Measurements from ENCODE around the gene RBBP5. TPM values are rescaled to one million over a fixed set of nuclear protein-coding genes. Genes with fewer than 3 reads are reported as not detected.
"Not testable (repeated sequence)": the region's sequence is repeated elsewhere in the genome, so short reads cannot be mapped to it uniquely, and the experiment has no call there.

Gene RBBP5
- total RNA-seq, result 23.4 and 28.4 TPM in 2 replicates

- intact Hi-C loops (cut with micrococcal nuclease), result loop anchor here (1.0 to 10.0 kb wide), 15 partner anchors 19 to 1325 kb away; partner anchors contain the start of genes DSTYK, NUAK2, PPP1R15B and RAB29
Observed at GRCh38 chr1:205121660-205122488, at the start of gene RBBP5. TSS of gene RBBP5 (minus strand) at chr1:205121978. CDS start at chr1:205121873, 105 bp downstream.

GRCh38 chr1:205171369-205171768 lies 49.6 kb upstream of the RBBP5 start:
- intact Hi-C loops (cut with micrococcal nuclease), result loop anchor here (1.0 to 2.0 kb wide), 3 partner anchors 28 to 49 kb away; partner anchors contain the start of gene DSTYK

- intact Hi-C loops (cut with micrococcal nuclease), result loop anchor here (1.0 to 2.0 kb wide), 3 partner anchors 29 to 48 kb away; partner anchors contain the start of gene DSTYK
Observed at GRCh38 chr1:205170532-205171269, 48.9 kb upstream of the RBBP5 start.

GRCh38 chr1:205169248-205169647 lies 47.5 kb upstream of the RBBP5 start:
- intact Hi-C loops (cut with micrococcal nuclease), result no loop called here

- intact Hi-C loops (cut with micrococcal nuclease), result no loop called here
Observed at GRCh38 chr1:205168291-205168690, 46.5 kb upstream of the RBBP5 start.

- intact Hi-C loops (cut with micrococcal nuclease), result no loop called here
Observed at GRCh38 chr1:205162301-205162700, 40.5 kb upstream of the RBBP5 start.

- intact Hi-C loops (cut with micrococcal nuclease), result no loop called here
Observed at GRCh38 chr1:205161076-205161475, 39.3 kb upstream of the RBBP5 start.

- intact Hi-C loops (cut with micrococcal nuclease), result no loop called here
Observed at GRCh38 chr1:205158048-205158616, 36.4 kb upstream of the RBBP5 start.

- intact Hi-C loops (cut with micrococcal nuclease), result not testable (repeated sequence)
Observed at GRCh38 chr1:205155665-205156377, 34.0 kb upstream of the RBBP5 start.

- intact Hi-C loops (cut with micrococcal nuclease), result no loop called here
Observed at GRCh38 chr1:205152505-205152904, 30.7 kb upstream of the RBBP5 start.

GRCh38 chr1:205150651-205151428 lies 29.1 kb upstream of the RBBP5 start:
- intact Hi-C loops (cut with micrococcal nuclease), result no loop called here

GRCh38 chr1:205147191-205147835 lies 25.5 kb upstream of the RBBP5 start:
- intact Hi-C loops (cut with micrococcal nuclease), result no loop called here

- intact Hi-C loops (cut with micrococcal nuclease), result no loop called here
Observed at GRCh38 chr1:205144751-205145150, 23.0 kb upstream of the RBBP5 start.

- intact Hi-C loops (cut with micrococcal nuclease), result no loop called here
Observed at GRCh38 chr1:205144046-205144720, 22.4 kb upstream of the RBBP5 start.

- intact Hi-C loops (cut with micrococcal nuclease), result no loop called here
Observed at GRCh38 chr1:205142102-205142469, 20.3 kb upstream of the RBBP5 start.

GRCh38 chr1:205141236-205142101 lies 19.7 kb upstream of the RBBP5 start:
- intact Hi-C loops (cut with micrococcal nuclease), result loop anchor here (1.0 kb wide), 3 partner anchors 19 to 152 kb away; no protein-coding TSS in a partner anchor

- intact Hi-C loops (cut with micrococcal nuclease), result no loop called here
Observed at GRCh38 chr1:205140113-205140512, 18.3 kb upstream of the RBBP5 start.

GRCh38 chr1:205137901-205138300 lies 16.1 kb upstream of the RBBP5 start:
- intact Hi-C loops (cut with micrococcal nuclease), result no loop called here

Measured in T-helper 1 cell treated with Interleukin-12 subunit alpha and Interleukin-12 subunit beta and Interleukin-4 antibody, amounts not matched to agents 30 ng/mL and 1 ng/mL, for 36 hours (primary cell).